ENCODE results near the gene RNU6-9.

RNU6-9 gene

DNA sequence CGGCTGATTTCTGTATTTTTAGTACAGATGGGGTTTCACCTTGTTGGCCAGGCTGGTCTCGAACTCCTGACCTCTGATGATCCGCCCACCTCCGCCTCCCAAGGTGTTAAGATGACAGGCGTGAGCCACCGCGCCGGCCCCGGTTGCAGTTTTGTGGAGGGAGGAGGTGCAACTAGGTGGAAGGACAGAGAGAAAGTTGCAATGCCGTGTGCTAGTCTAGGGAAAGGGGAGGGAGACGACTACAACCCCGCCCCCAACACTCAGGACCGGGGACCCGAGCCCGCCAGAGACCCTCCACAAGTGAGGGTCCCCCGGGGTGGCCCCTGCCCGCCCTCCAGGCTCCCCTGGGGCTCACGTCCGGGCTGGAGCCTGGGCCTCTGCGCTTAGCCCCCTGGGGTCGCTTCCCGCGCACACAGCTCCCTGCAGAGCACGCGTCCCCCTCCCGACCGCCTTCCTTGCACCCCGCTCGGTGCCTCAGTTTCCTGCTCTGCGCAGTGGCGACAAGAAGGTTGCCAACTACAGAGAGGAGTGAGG lies 31.3 kb downstream of the RNU6-9 start:
- peak; percentile 73 for DNase-seq (ENCODE audit: extremely low read depth, insufficient read length)
- Histone ChIP-seq H3K4me3 (replicated peaks; ENCODE audit: low read depth, low read length) (peak overlapping the region; percentile 74), H3K27me3 (replicated peaks; ENCODE audit: control insufficient read depth, insufficient read depth, low read length) (no peaks in the 10 kb centered on the region; the same call in 1 of the 2 replicates), H3K36me3 (ENCODE audit: control insufficient read depth, insufficient read depth, low read length) (peaks cover 9% of the 10 kb centered on the region)
- TF ChIP-seq, protein P1, sequence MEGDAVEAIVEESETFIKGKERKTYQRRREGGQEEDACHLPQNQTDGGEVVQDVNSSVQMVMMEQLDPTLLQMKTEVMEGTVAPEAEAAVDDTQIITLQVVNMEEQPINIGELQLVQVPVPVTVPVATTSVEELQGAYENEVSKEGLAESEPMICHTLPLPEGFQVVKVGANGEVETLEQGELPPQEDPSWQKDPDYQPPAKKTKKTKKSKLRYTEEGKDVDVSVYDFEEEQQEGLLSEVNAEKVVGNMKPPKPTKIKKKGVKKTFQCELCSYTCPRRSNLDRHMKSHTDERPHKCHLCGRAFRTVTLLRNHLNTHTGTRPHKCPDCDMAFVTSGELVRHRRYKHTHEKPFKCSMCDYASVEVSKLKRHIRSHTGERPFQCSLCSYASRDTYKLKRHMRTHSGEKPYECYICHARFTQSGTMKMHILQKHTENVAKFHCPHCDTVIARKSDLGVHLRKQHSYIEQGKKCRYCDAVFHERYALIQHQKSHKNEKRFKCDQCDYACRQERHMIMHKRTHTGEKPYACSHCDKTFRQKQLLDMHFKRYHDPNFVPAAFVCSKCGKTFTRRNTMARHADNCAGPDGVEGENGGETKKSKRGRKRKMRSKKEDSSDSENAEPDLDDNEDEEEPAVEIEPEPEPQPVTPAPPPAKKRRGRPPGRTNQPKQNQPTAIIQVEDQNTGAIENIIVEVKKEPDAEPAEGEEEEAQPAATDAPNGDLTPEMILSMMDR (IDR thresholded peaks at IDR 0.05; ENCODE audit: insufficient read depth, low read length, poor library complexity, severe bottlenecking): no peak

DNA sequence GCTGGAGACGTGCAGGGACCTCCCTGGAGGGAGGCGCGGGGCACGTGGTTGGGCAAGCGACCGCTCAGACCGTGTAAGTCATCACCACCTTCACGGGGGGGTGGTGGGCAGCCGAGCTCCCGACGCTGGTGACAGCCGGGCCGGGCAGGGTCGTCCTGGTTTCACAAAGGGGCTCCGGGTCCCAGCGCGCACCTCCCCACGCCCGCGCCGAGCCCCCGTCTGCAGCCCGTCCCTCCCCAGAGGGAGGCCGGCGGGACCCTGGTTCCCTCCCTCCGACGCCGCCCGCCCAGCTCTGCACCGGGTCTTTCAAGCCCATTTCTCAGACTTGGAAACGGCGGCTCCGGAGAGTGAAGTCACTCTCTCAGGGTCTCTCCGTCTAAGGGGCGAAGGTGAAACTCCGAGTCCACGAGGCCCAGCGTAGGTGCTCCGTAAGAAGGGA lies 31.8 kb downstream of the RNU6-9 start:
- Histone ChIP-seq H3K4me3 (replicated peaks; ENCODE audit: low read depth, low read length) (peak overlapping the region; percentile 74), H3K27me3 (replicated peaks; ENCODE audit: control insufficient read depth, insufficient read depth, low read length) (no peaks in the 10 kb centered on the region), H3K36me3 (ENCODE audit: control insufficient read depth, insufficient read depth, low read length) (peaks cover 12% of the 10 kb centered on the region)
- DNase-seq (ENCODE audit: extremely low read depth, insufficient read length): no peak
- TF ChIP-seq, protein P1 (IDR thresholded peaks at IDR 0.05; ENCODE audit: insufficient read depth, low read length, poor library complexity, severe bottlenecking): no peak

DNA sequence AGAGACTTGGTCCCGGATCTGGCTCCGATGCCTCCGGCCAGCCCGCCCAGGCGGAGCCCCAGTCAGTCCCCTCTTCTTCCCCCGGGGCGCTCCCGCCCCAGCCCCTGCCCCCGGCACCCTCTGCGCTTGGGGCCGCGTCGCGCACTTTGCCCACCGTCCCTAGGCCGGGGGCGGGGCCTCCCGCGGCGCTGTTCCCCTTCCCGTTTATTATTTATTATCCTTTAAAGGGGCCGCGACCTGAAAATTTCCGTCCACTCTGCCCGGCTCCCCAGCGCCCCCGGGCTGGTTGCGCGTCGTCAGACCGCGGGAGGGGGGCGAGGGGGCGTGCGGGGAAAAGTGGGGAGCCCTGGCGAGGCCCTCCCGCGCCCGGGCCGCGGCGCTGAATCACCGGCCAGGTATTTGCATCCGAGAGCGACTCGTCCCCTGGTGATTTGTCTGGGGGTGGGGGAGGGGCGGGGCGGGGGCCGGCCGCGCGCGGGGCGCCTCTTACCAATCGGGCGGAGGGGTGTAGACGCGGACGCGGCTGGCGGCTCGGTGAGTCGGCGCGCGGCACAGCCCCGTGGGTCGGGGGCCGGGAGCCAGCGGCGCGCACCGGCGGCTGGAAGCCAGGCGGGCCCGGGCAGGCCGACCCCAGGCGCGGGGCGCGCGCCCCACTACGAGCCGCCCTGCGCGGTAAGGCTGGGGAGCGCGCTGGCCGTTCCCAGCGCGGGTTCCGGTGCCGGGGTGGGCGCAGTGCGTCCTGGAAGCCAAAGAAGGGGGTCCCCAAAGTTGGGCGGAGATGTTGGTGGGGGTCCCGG lies 32.4 kb downstream of the RNU6-9 start, which contains the start of gene ARID3A:
ARID3A (plus strand) TSS at position 510 of the 797 bp plus-strand sequence. CDS start 3,494 bp downstream, outside the sequence.
- TF ChIP-seq, protein P1 (IDR thresholded peaks at IDR 0.05; ENCODE audit: insufficient read depth, low read length, poor library complexity, severe bottlenecking): peak; percentile 8
- DNase-seq (ENCODE audit: extremely low read depth, insufficient read length): peak; percentile 95
- Histone ChIP-seq H3K27me3 (replicated peaks; ENCODE audit: control insufficient read depth, insufficient read depth, low read length) (no peaks in the 10 kb centered on the region), H3K4me3 (replicated peaks; ENCODE audit: low read depth, low read length) (peak within 1 kb of the TSS; percentile 74), H3K36me3 (ENCODE audit: control insufficient read depth, insufficient read depth, low read length) (peaks cover 13% of the 10 kb centered on the region)

DNA sequence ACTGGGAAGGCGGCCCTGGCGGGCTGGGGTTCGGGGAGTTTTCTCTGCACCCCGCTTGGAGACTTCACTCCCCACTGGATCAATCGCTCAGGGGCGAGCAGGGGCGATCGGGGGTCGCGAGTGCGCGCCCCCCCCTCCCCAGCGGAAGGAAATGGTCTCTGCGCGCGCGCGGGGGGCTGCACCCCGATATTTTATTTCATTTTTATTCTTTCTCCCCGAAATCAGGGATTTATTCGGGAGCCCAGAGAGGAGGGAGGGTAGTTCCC lies 33.0 kb downstream of the RNU6-9 start:
- H3K36me3 ChIP-seq (ENCODE audit: control insufficient read depth, insufficient read depth, low read length): peaks cover 14% of the 10 kb centered on the region
- H3K4me3 ChIP-seq (replicated peaks; ENCODE audit: low read depth, low read length): peak overlapping the region; percentile 74
- TF ChIP-seq, protein P1 (IDR thresholded peaks at IDR 0.05; ENCODE audit: insufficient read depth, low read length, poor library complexity, severe bottlenecking): no peak
- DNase-seq (ENCODE audit: extremely low read depth, insufficient read length): no peak
- no peaks in the 10 kb centered on the region for H3K27me3 ChIP-seq (replicated peaks; ENCODE audit: control insufficient read depth, insufficient read depth, low read length)

- DNase-seq (ENCODE audit: extremely low read depth, insufficient read length): peak; percentile 71
- peak overlapping the region; percentile 74 for H3K4me3 ChIP-seq (replicated peaks; ENCODE audit: low read depth, low read length)
- H3K36me3 ChIP-seq (ENCODE audit: control insufficient read depth, insufficient read depth, low read length): peaks cover 16% of the 10 kb centered on the region
- no peaks in the 10 kb centered on the region for H3K27me3 ChIP-seq (replicated peaks; ENCODE audit: control insufficient read depth, insufficient read depth, low read length)
- TF ChIP-seq, protein P1 (IDR thresholded peaks at IDR 0.05; ENCODE audit: insufficient read depth, low read length, poor library complexity, severe bottlenecking): no peak
These were observed 33.5 kb downstream of the RNU6-9 start for GRCh38 chr19:926589-927350.

Measured in GM06990 (cell line).